HUES6 (cell line): ENCODE results near the gene PDE8B.

Experiments used
- H3K27ac ChIP-seq: 2 replicates; pipeline ENCODE4 v1.7.0; 2013; ENCODE audit warnings: low read depth, mild to moderate bottlenecking, low read length, inconsistent platforms
- H3K27me3 ChIP-seq: 2 replicates; pipeline ENCODE4 v1.6.1; 2013; ENCODE audit warnings: low read length; ENCODE audit not compliant: control insufficient read depth, insufficient read depth
- H3K36me3 ChIP-seq: 2 replicates; pipeline ENCODE4 v1.6.1; 2013; ENCODE audit warnings: low read length; ENCODE audit not compliant: control insufficient read depth, insufficient read depth
- H3K4me1 ChIP-seq: 2 replicates; pipeline ENCODE4 v1.6.1; 2013; ENCODE audit warnings: low read length; ENCODE audit not compliant: control insufficient read depth, insufficient read depth
- H3K4me3 ChIP-seq: 2 replicates; pipeline ENCODE4 v1.5.1; 2013; ENCODE audit warnings: low read depth, low read length
- H3K9ac ChIP-seq: one replicate; pipeline ENCODE4 v1.6.1; 2013; ENCODE audit warnings: mild to moderate bottlenecking, low read length
- H3K9me3 ChIP-seq: 2 replicates; pipeline ENCODE4 v1.6.1; 2013; ENCODE audit warnings: low read depth, low read length; ENCODE audit not compliant: control insufficient read depth, insufficient read depth

Gene PDE8B

GRCh38 chr5:77262697-77263096 lies 52.2 kb downstream of the PDE8B start:
- no peak overlapping the region for H3K4me3 ChIP-seq
- H3K9ac ChIP-seq: no peak overlapping the region
- H3K4me1 ChIP-seq: no peaks in the 10 kb centered on the region
- H3K36me3 ChIP-seq: no peaks in the 10 kb centered on the region
- no peaks in the 10 kb centered on the region for H3K9me3 ChIP-seq
- no peak overlapping the region for H3K27ac ChIP-seq
- no peaks in the 10 kb centered on the region for H3K27me3 ChIP-seq

- no peak overlapping the region for H3K27ac ChIP-seq
- H3K4me1 ChIP-seq: no peaks in the 10 kb centered on the region
- no peak overlapping the region for H3K4me3 ChIP-seq
- no peaks in the 10 kb centered on the region for H3K9me3 ChIP-seq
- no peaks in the 10 kb centered on the region for H3K27me3 ChIP-seq
- H3K9ac ChIP-seq: no peak overlapping the region
- no peaks in the 10 kb centered on the region for H3K36me3 ChIP-seq
Observed at GRCh38 chr5:77266291-77266690, 55.8 kb downstream of the PDE8B start.

GRCh38 chr5:77267496-77267895 lies 57.0 kb downstream of the PDE8B start:
- no peaks in the 10 kb centered on the region for H3K36me3 ChIP-seq
- H3K9me3 ChIP-seq: no peaks in the 10 kb centered on the region
- no peaks in the 10 kb centered on the region for H3K27me3 ChIP-seq
- H3K4me1 ChIP-seq: no peaks in the 10 kb centered on the region
- H3K4me3 ChIP-seq: no peak overlapping the region
- H3K9ac ChIP-seq: no peak overlapping the region
- H3K27ac ChIP-seq: no peak overlapping the region

- Histone ChIP-seq H3K27me3 (no peaks in the 10 kb centered on the region), H3K27ac (no peak overlapping the region), H3K4me3 (no peak overlapping the region), H3K9me3 (no peaks in the 10 kb centered on the region), H3K9ac (no peak overlapping the region), H3K4me1 (no peaks in the 10 kb centered on the region), H3K36me3 (no peaks in the 10 kb centered on the region)
Observed at GRCh38 chr5:77272206-77272605, 61.7 kb downstream of the PDE8B start.

- H3K27me3 ChIP-seq: no peaks in the 10 kb centered on the region
- H3K4me1 ChIP-seq: no peaks in the 10 kb centered on the region
- H3K36me3 ChIP-seq: no peaks in the 10 kb centered on the region
- no peak overlapping the region for H3K4me3 ChIP-seq
- H3K27ac ChIP-seq: no peak overlapping the region
- H3K9ac ChIP-seq: no peak overlapping the region
- H3K9me3 ChIP-seq: no peaks in the 10 kb centered on the region
Observed at GRCh38 chr5:77277759-77278158, 67.3 kb downstream of the PDE8B start.

- no peaks in the 10 kb centered on the region for H3K4me1 ChIP-seq
- H3K9me3 ChIP-seq: no peaks in the 10 kb centered on the region
- no peaks in the 10 kb centered on the region for H3K27me3 ChIP-seq
- H3K36me3 ChIP-seq: no peaks in the 10 kb centered on the region
- no peak overlapping the region for H3K4me3 ChIP-seq
- H3K27ac ChIP-seq: no peak overlapping the region
- H3K9ac ChIP-seq: no peak overlapping the region
Observed at GRCh38 chr5:77280036-77280435, 69.6 kb downstream of the PDE8B start.

- no peaks in the 10 kb centered on the region for H3K9me3 ChIP-seq
- H3K4me1 ChIP-seq: no peaks in the 10 kb centered on the region
- H3K27me3 ChIP-seq: no peaks in the 10 kb centered on the region
- H3K27ac ChIP-seq: no peak overlapping the region
- H3K4me3 ChIP-seq: no peak overlapping the region
- H3K9ac ChIP-seq: no peak overlapping the region
- H3K36me3 ChIP-seq: no peaks in the 10 kb centered on the region
Observed at GRCh38 chr5:77281969-77282336, 71.5 kb downstream of the PDE8B start.

GRCh38 chr5:77282337-77283027 lies 72.0 kb downstream of the PDE8B start:
- Histone ChIP-seq H3K4me1 (no peaks in the 10 kb centered on the region), H3K36me3 (no peaks in the 10 kb centered on the region), H3K4me3 (no peak overlapping the region), H3K27ac (no peak overlapping the region), H3K27me3 (no peaks in the 10 kb centered on the region), H3K9ac (no peak overlapping the region), H3K9me3 (no peaks in the 10 kb centered on the region)

- no peaks in the 10 kb centered on the region for H3K36me3 ChIP-seq
- H3K4me3 ChIP-seq: no peak overlapping the region
- no peak overlapping the region for H3K9ac ChIP-seq
- no peaks in the 10 kb centered on the region for H3K4me1 ChIP-seq
- H3K9me3 ChIP-seq: no peaks in the 10 kb centered on the region
- H3K27me3 ChIP-seq: no peaks in the 10 kb centered on the region
- H3K27ac ChIP-seq: no peak overlapping the region
Observed at GRCh38 chr5:77285251-77285841, 74.9 kb downstream of the PDE8B start.

GRCh38 chr5:77292026-77292757 lies 81.7 kb downstream of the PDE8B start:
- Histone ChIP-seq H3K4me1 (no peaks in the 10 kb centered on the region), H3K27me3 (no peaks in the 10 kb centered on the region), H3K9me3 (no peaks in the 10 kb centered on the region), H3K4me3 (no peak overlapping the region), H3K9ac (no peak overlapping the region), H3K27ac (no peak overlapping the region), H3K36me3 (no peaks in the 10 kb centered on the region)

- no peaks in the 10 kb centered on the region for H3K27me3 ChIP-seq
- H3K4me1 ChIP-seq: no peaks in the 10 kb centered on the region
- H3K9me3 ChIP-seq: no peaks in the 10 kb centered on the region
- no peaks in the 10 kb centered on the region for H3K36me3 ChIP-seq
- no peak overlapping the region for H3K27ac ChIP-seq
- H3K4me3 ChIP-seq: no peak overlapping the region
- no peak overlapping the region for H3K9ac ChIP-seq
Observed at GRCh38 chr5:77294185-77294584, 83.7 kb downstream of the PDE8B start.
